ENCODE data around the gene TTC9B. TPM values are rescaled to one million over a fixed set of nuclear protein-coding genes. Genes with fewer than 3 reads are reported as not detected.

Gene TTC9B
- total and polyA plus RNA-seq, 2 of the 13 experiments (the other 11 are each of a cell fraction or from before 2014, with no cell fraction given): not detected

DNA sequence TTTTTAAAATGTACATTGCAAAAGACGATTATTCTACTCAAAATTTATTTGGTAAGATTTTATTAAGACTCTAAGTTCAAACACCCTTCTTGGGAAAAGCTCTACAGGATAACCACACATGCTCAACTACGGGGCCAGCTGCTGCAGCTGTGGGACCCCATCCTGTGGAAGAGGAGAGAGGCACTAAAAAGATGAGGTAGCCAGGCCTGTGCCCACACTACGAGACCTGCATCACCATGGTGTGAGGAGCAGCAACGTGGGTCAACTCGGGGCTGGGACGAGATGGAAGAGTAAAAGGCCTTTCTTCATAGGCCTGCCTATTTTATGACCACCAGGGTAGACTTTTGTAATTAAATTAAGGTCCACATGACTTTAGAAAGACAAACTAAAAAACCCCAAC lies 12.9 kb upstream of the TTC9B start:
- intact Hi-C loops (cut with micrococcal nuclease; ENCODE audit: unreplicated experiment): no loop called here
- no peak for TF ChIP-seq RARG (CRISPR knock-in tag; IDR thresholded peaks at IDR 0.05; ENCODE audit: low read depth)
- TF ChIP-seq, protein P1, sequence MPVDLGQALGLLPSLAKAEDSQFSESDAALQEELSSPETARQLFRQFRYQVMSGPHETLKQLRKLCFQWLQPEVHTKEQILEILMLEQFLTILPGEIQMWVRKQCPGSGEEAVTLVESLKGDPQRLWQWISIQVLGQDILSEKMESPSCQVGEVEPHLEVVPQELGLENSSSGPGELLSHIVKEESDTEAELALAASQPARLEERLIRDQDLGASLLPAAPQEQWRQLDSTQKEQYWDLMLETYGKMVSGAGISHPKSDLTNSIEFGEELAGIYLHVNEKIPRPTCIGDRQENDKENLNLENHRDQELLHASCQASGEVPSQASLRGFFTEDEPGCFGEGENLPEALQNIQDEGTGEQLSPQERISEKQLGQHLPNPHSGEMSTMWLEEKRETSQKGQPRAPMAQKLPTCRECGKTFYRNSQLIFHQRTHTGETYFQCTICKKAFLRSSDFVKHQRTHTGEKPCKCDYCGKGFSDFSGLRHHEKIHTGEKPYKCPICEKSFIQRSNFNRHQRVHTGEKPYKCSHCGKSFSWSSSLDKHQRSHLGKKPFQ (CRISPR knock-in tag; IDR thresholded peaks at IDR 0.05; ENCODE audit: insufficient replicate concordance): peak; percentile 16
- Histone ChIP-seq H3K9ac (ENCODE audit: insufficient read depth, low read depth, low read length) (peak overlapping the region; percentile 20), H3K9me3 (ENCODE audit: low read length) (no peaks in the 10 kb centered on the region), H3K27ac (ENCODE audit: extremely low read length, insufficient read depth, low read length) (peak overlapping the region; percentile 83), H2AFZ (ENCODE audit: low read length) (no peak overlapping the region), H3K4me2 (ENCODE audit: low read depth, low read length) (peak overlapping the region; percentile 91), H4K20me1 (ENCODE audit: insufficient read depth, low read length) (no peaks in the 10 kb centered on the region), H3K36me3 (replicated peaks in 1 of 2; ENCODE audit: control insufficient read depth in 1 of 2, insufficient read depth in 2 of 2, low read length in 2 of 2) (peaks cover 10 to 11% of the 10 kb centered on the region in 2 experiments; a peak in 3 of 5 replicates), H3K4me1 (ENCODE audit: insufficient read depth, low read length) (peaks cover 70% of the 10 kb centered on the region), H3K4me3 (replicated peaks in 1 of 3; ENCODE audit: insufficient read depth in 1 of 3, low read depth in 2 of 3, low read length in 3 of 3) (peak overlapping the region in 2 of 3 experiments; percentile 19 to 69; a peak in 2 of 6 replicates), H3K27me3 (ENCODE audit: control insufficient read depth in 1 of 2, insufficient read depth in 2 of 2, low read length in 2 of 2) (no peaks in the 10 kb centered on the region), H3K79me2 (ENCODE audit: insufficient read depth, low read length) (no peaks in the 10 kb centered on the region)
- no peak for ATAC-seq
- ChIA-PET POLR2A (interaction anchor here (0.9 to 2.7 kb wide), 5 partner anchors 23 to 202 kb away, joined by 4 to 25 read pairs (median 7); partner anchors contain the start of genes MAP3K10 and SERTAD1), CTCF (ENCODE audit: low intra/inter-chr PET ratio, low total read pairs) (no interaction called here)
- no peak for FAIRE-seq
- BruUV-seq (replicated peaks): no TSS peak
- no peak for DNase-seq (ENCODE audit: low spot score)
- in situ Hi-C loops (cut with HindIII; ENCODE audit: extremely low pct_ligation_motif_present, low pct_unique_long_range_greater_than_20kb): no loop called here
- WGBS (ENCODE audit: low lambda C conversion rate): 63% methylated on average over 6 of the region's 6 CpGs

DNA sequence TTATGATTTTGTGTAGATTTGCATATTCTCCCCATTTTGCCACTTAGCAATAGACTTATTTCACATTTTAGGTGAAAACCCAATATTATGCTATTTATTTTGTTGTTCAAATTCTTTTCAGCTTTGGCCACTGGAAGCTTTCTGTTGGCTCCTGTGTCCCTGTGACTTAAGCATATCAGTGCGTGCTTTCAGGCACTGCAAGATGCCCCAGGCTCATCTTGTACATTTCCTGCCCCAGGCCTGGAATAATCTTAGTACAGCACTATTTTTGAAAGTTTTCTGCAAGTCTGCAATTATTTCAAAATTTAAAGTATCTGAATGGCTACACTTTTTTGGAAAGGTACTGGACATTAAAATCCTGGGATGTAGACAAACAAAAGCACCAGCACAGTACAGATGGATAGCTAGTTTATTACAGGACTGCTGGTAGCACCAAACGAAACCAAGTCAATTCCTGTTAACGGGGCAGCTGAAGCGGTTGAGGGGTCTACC lies 11.8 kb upstream of the TTC9B start:
- no peak overlapping the region for H3K4me3 ChIP-seq (replicated peaks in 1 of 3; ENCODE audit: insufficient read depth in 1 of 3, low read depth in 2 of 3, low read length in 3 of 3)
- no peaks in the 10 kb centered on the region for H3K9me3 ChIP-seq (ENCODE audit: low read length)
- no peaks in the 10 kb centered on the region for H3K79me2 ChIP-seq (ENCODE audit: insufficient read depth, low read length)
- in situ Hi-C loops (cut with HindIII; ENCODE audit: extremely low pct_ligation_motif_present, low pct_unique_long_range_greater_than_20kb) (no loop called here), intact Hi-C loops (cut with micrococcal nuclease; ENCODE audit: unreplicated experiment) (no loop called here)
- no peak overlapping the region for H2AFZ ChIP-seq (ENCODE audit: low read length)
- 86% methylated on average over 4 of the region's 4 CpGs for WGBS (ENCODE audit: low lambda C conversion rate)
- CTCF ChIA-PET (ENCODE audit: low intra/inter-chr PET ratio, low total read pairs): no interaction called here
- H3K4me2 ChIP-seq (ENCODE audit: low read depth, low read length): no peak overlapping the region
- H3K4me1 ChIP-seq (ENCODE audit: insufficient read depth, low read length): peaks cover 81% of the 10 kb centered on the region
- BruUV-seq (replicated peaks): no TSS peak
- H3K9ac ChIP-seq (ENCODE audit: insufficient read depth, low read depth, low read length): no peak overlapping the region
- TF ChIP-seq ZNF567 (CRISPR knock-in tag; IDR thresholded peaks at IDR 0.05; ENCODE audit: borderline replicate concordance): no peak
- TF ChIP-seq MAFF (IDR thresholded peaks at IDR 0.05; ENCODE audit: low read depth, low read length): peak; percentile 42
- peak; percentile 29 to 48; a peak in 2 of 4 replicates for TF ChIP-seq MAFK (conservative IDR thresholded peaks at IDR 0.05 in 1 of 2, IDR thresholded peaks at IDR 0.05 in 1 of 2; ENCODE audit: low read length in 2 of 2)
- POLR2A ChIA-PET: interaction anchor here (2.7 kb wide), 1 partner anchor 53 kb away, joined by 25 read pairs; no protein-coding TSS in a partner anchor
- FAIRE-seq (no peak), DNase-seq (ENCODE audit: low spot score) (no peak), ATAC-seq (no peak)
- no peak overlapping the region for H3K27ac ChIP-seq (ENCODE audit: extremely low read length, insufficient read depth, low read length)
- H4K20me1 ChIP-seq (ENCODE audit: insufficient read depth, low read length): no peaks in the 10 kb centered on the region
- no peaks in the 10 kb centered on the region for H3K27me3 ChIP-seq (ENCODE audit: control insufficient read depth in 1 of 2, insufficient read depth in 2 of 2, low read length in 2 of 2)
- peaks cover 3% of the 10 kb centered on the region in 2 experiments; a peak in 2 of 5 replicates for H3K36me3 ChIP-seq (replicated peaks in 1 of 2; ENCODE audit: control insufficient read depth in 1 of 2, insufficient read depth in 2 of 2, low read length in 2 of 2)
